GM21423 (cell line): ENCODE results near the gene MYBPC3.

Experiments
- ATAC-seq: cut with Tn5 transposase; IDR thresholded peaks from one replicate; pipeline ENCODE4 v1.9.1; 2021; ENCODE audit warnings: mild to moderate bottlenecking, moderate library complexity; ENCODE audit not compliant: unreplicated experiment

The MYBPC3 gene

GRCh38 chr11:47359162-47359561 is 6.7 kb upstream of the MYBPC3 start:
- no peak for ATAC-seq

- no peak for ATAC-seq
These were observed 6.2 kb upstream of the MYBPC3 start for GRCh38 chr11:47358731-47359051.

GRCh38 chr11:47357985-47358730 is 5.7 kb upstream of the MYBPC3 start:
- no peak for ATAC-seq

GRCh38 chr11:47356998-47357329 is 4.5 kb upstream of the MYBPC3 start:
- no peak for ATAC-seq

GRCh38 chr11:47356129-47356997 is 3.9 kb upstream of the MYBPC3 start:
- ATAC-seq, result no peak

- ATAC-seq, result no peak
These were observed 3.0 kb upstream of the MYBPC3 start for GRCh38 chr11:47355283-47356128.

- ATAC-seq, result no peak
These were observed 2.4 kb upstream of the MYBPC3 start for GRCh38 chr11:47354913-47355282.

- ATAC-seq, result no peak
These were observed 1.7 kb upstream of the MYBPC3 start for GRCh38 chr11:47353978-47354774.

- no peak for ATAC-seq
These were observed 1.1 kb downstream of the MYBPC3 start for GRCh38 chr11:47351156-47352126.

- ATAC-seq, result no peak
These were observed 2.2 kb downstream of the MYBPC3 start for GRCh38 chr11:47350315-47350714.

GRCh38 chr11:47349521-47350095 is 2.9 kb downstream of the MYBPC3 start:
- ATAC-seq, result no peak

- ATAC-seq, result no peak
These were observed 3.6 kb downstream of the MYBPC3 start for GRCh38 chr11:47348859-47349258.

- no peak for ATAC-seq
These were observed 4.2 kb downstream of the MYBPC3 start for GRCh38 chr11:47348131-47348802.

GRCh38 chr11:47347137-47347536 is 5.4 kb downstream of the MYBPC3 start:
- no peak for ATAC-seq

- no peak for ATAC-seq
These were observed 6.5 kb downstream of the MYBPC3 start for GRCh38 chr11:47345890-47346563.

- ATAC-seq, result no peak
These were observed 9.6 kb downstream of the MYBPC3 start for GRCh38 chr11:47342854-47343253.

GRCh38 chr11:47342036-47342803 is 10.3 kb downstream of the MYBPC3 start:
- no peak for ATAC-seq
